Adrenal gland (tissue), 12 donors: ENCODE measurements around the gene CPHXL2. TPM values are rescaled to one million over a fixed set of nuclear protein-coding genes. Genes with fewer than 3 reads are reported as not detected.

Experiments used
- DNase-seq, 7 donors: peaks; one replicate each; pipeline ENCODE4 v3.0.0-alpha.2; 2019 to 2020
- H3K27ac ChIP-seq, 5 donors: fragments of 200-600 bp; sonication (generic) in 4 of 5; 1 replicate in 3 of 5; 2 replicates in 2 of 5; pipeline versions ENCODE4 v1.5.1 to v1.8.0; 2016 to 2020; ENCODE audit warnings: mild to moderate bottlenecking in 1 of 5
- H3K27me3 ChIP-seq: fragments of 200-600 bp; 2 replicates; pipeline ENCODE4 v1.8.0; 2021
- H3K36me3 ChIP-seq, 2 donors: fragments of 200-600 bp; replicated peaks in 1 of 2; 1 replicate in 1 of 2; 2 replicates in 1 of 2; pipeline versions ENCODE4 v1.5.1 to v1.8.0; 2018 to 2022
- H3K4me1 ChIP-seq, 2 donors: fragments of 200-600 bp; replicated peaks in 1 of 2; 1 replicate in 1 of 2; 2 replicates in 1 of 2; pipeline versions ENCODE4 v1.5.1 to v1.8.0; 2018 to 2021
- H3K4me3 ChIP-seq, 4 donors: fragments of 200-600 bp; sonication (generic) in 3 of 4; one replicate each; pipeline ENCODE4 v1.5.1; 2016 to 2018
- H3K9me3 ChIP-seq, 3 donors: fragments of 200-600 bp; sonication (generic) in 1 of 3; replicated peaks in 1 of 3; 1 replicate in 2 of 3; 2 replicates in 1 of 3; pipeline versions ENCODE4 v1.5.1 to v1.8.0; 2016 to 2021
- POLR2A ChIP-seq, 2 donors: fragments of 450-650 bp; IDR thresholded peaks; one replicate each; pipeline ENCODE4 v1.6.1; 2017; ENCODE audit warnings: antibody characterized with exemption in 2 of 2, mild to moderate bottlenecking in 2 of 2, moderate library complexity in 1 of 2
- WGBS, 4 donors: extraction: QIAGEN DNeasy Blood & Tissue Kit in 2 of 4; methylation state at CpG; one replicate each; pipeline versions ENCODE4 v1.1.5 to v1.1.7; 2013 to 2017; 5-methylcytosine and 5-hydroxymethylcytosine counted together
- intact Hi-C, 2 donors: fragments of 100-400 bp; cut with DNase I; formaldehyde crosslinking; loops; one replicate each; pipeline versions ENCODE4 v1.14.1 to v1.15.0; 2022 to 2023
- polyA plus RNA-seq, 3 donors: library from polyadenylated mRNA; stranded (reverse); fragments of 200-250 nt in 2 of 3; fragments of 350-450 nt in 1 of 3; fragmentation: Illumina TruSeq in 1 of 3; extraction: RNeasy Lipid Tissue Mini Kit (QIAGEN cat#74804) in 1 of 3; gene quantifications; one replicate each; pipeline ENCODE4 v1.2.3, GENCODE V29; 2013 to 2014
- small RNA-seq, 2 donors: library from RNA; depleted of rRNA; stranded (forward); fragments of <200 nt; gene quantifications; one replicate each; pipeline ENCODE3, GENCODE V24; 2016
- total RNA-seq, 9 donors: library from RNA; depleted of rRNA in 4 of 9; stranded (reverse); fragments of >200 nt in 4 of 9; fragments of 120-200 nt in 1 of 9; fragmentation: NEBNext Ultra II Directional in 1 of 9; extraction: Animal tissue kit (Norgen Biotek cat#: 25700) in 1 of 9; gene quantifications; one replicate each; pipeline versions ENCODE4 v1.1.0 to v1.2.4, GENCODE V29; 2013 to 2023
- TF ChIP-seq, protein P1 (sequence below), 6 experiments: fragments of 450-650 bp in 4 of 6; fragments of 200-600 bp in 2 of 6; sonication (generic) in 1 of 6; IDR thresholded peaks; 1 replicate in 5 of 6; 2 replicates in 1 of 6; pipeline versions ENCODE4 v1.5.1 to v1.8.0; 2016 to 2021; ENCODE audit warnings: antibody characterized with exemption in 6 of 6, mild to moderate bottlenecking in 2 of 6, moderate library complexity in 1 of 6
- donor health status: healthy with polysubstance abuse.
- donor health status: Bipolar disorder and iron deficiency.
- donor health status: DM: yes; HTN: yes; CAD: no.
- donor health status: DM: no; HTN: no; CAD: no.
- donor health status: DM: no; HTN: no; CAD: no.
- donor health status: DM: yes; HTN: yes; CAD: no.

Gene CPHXL2
- total and polyA plus RNA-seq, 12 donors = not detected

DNA sequence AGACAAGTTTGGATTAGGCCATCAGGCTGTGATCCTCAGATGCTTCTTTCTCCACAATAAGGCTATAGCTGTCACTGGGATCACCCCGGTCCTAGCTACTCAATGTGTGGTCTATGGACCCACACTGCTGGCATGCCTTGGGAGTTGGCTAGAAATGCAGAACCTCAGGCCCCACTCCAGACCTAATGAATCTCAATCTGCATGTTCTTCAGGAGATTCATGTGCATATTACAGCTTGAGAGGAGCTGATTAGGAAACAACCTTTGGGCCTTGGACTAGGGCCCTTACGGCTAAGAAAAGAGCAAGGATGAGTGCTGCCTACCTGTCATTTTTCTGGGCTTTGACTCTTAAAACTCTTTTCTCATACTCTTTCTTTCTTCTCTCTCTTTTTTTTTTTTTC lies 61.2 kb downstream of the CPHXL2 start:
- no peak for DNase-seq
- Histone ChIP-seq H3K4me3 (no peak overlapping the region), H3K36me3 (peaks cover 0 to 69% of the 10 kb centered on the region in 2 donors), H3K9me3 (no peaks in the 10 kb centered on the region), H3K27ac (no peak overlapping the region), H3K27me3 (no peaks in the 10 kb centered on the region), H3K4me1 (no peaks in the 10 kb centered on the region)
- 87 to 97% (median 93%) methylated on average over 2 of the region's 2 CpGs for WGBS, 4 donors
- TF ChIP-seq POLR2A (IDR thresholded peaks at IDR 0.05) = no peak
- TF ChIP-seq, protein P1, sequence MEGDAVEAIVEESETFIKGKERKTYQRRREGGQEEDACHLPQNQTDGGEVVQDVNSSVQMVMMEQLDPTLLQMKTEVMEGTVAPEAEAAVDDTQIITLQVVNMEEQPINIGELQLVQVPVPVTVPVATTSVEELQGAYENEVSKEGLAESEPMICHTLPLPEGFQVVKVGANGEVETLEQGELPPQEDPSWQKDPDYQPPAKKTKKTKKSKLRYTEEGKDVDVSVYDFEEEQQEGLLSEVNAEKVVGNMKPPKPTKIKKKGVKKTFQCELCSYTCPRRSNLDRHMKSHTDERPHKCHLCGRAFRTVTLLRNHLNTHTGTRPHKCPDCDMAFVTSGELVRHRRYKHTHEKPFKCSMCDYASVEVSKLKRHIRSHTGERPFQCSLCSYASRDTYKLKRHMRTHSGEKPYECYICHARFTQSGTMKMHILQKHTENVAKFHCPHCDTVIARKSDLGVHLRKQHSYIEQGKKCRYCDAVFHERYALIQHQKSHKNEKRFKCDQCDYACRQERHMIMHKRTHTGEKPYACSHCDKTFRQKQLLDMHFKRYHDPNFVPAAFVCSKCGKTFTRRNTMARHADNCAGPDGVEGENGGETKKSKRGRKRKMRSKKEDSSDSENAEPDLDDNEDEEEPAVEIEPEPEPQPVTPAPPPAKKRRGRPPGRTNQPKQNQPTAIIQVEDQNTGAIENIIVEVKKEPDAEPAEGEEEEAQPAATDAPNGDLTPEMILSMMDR (IDR thresholded peaks at IDR 0.05) = no peak
- intact Hi-C loops = no loop called here

- WGBS, 4 donors = 93 to 97% (median 94%) methylated on average over 4 of the region's 4 CpGs
- no peak for DNase-seq
- Histone ChIP-seq H3K27ac (no peak overlapping the region), H3K9me3 (no peaks in the 10 kb centered on the region), H3K4me3 (no peak overlapping the region), H3K27me3 (no peaks in the 10 kb centered on the region), H3K4me1 (no peaks in the 10 kb centered on the region), H3K36me3 (peaks cover 0 to 75% of the 10 kb centered on the region in 2 donors)
- intact Hi-C loops = no loop called here
- TF ChIP-seq, protein P1 (IDR thresholded peaks at IDR 0.05) = no peak
- no peak for TF ChIP-seq POLR2A (IDR thresholded peaks at IDR 0.05)
These were observed 62.5 kb downstream of the CPHXL2 start for GRCh38 chr16:75614066-75614897.

Small RNA genes lying within 50 kb of the gene (small RNA-seq; reads per million reads assigned to genes)
- gene RN7SL520P = 0 reads per million in 2 donors

Other genes with a start within 250 kb of the CPHXL2 start
- 100 to 1,000 TPM in 1 of 9 donors, 10 to 100 TPM in 8; 40.6 to 129 (median 52.1) TPM for gene CFDP1, start 243.5 kb downstream of the CPHXL2 start, total RNA-seq
- gene CFDP1, start 243.5 kb downstream of the CPHXL2 start, polyA plus RNA-seq = 100 to 1,000 TPM in 1 of 3 donors, 10 to 100 TPM in 2; 61.0 to 121 (median 83.4) TPM
- gene TMEM170A, start 212.3 kb downstream of the CPHXL2 start, total RNA-seq = 10 to 100 TPM; 19.2 to 40.7 (median 22.8) TPM
- 10 to 100 TPM in 2 of 3 donors, 1 to 10 TPM in 1; 5.4 to 19.8 (median 10.1) TPM for gene TMEM170A, start 212.3 kb downstream of the CPHXL2 start, polyA plus RNA-seq
- gene CHST6, start 181.6 kb downstream of the CPHXL2 start, total RNA-seq = 10 to 100 TPM in 7 of 9 donors, 1 to 10 TPM in 2; 6.3 to 65.8 (median 35.7) TPM
- 1 to 10 TPM; 3.1 to 6.7 (median 3.1) TPM for gene CHST6, start 181.6 kb downstream of the CPHXL2 start, polyA plus RNA-seq
- gene CHST5, start 140.9 kb downstream of the CPHXL2 start, total RNA-seq = under 1 TPM in 7 of 9 donors, not detected in 2; 0.06 to 0.68 (median 0.17) TPM
- under 1 TPM in 2 of 3 donors, not detected in 1; 0.32 to 0.61 TPM for gene CHST5, start 140.9 kb downstream of the CPHXL2 start, polyA plus RNA-seq
- gene TMEM231, start 120.8 kb downstream of the CPHXL2 start, total RNA-seq = 10 to 100 TPM in 3 of 9 donors, 1 to 10 TPM in 6; 5.9 to 11.3 (median 9.0) TPM
- 10 to 100 TPM in 1 of 3 donors, 1 to 10 TPM in 2; 2.8 to 13.4 (median 4.8) TPM for gene TMEM231, start 120.8 kb downstream of the CPHXL2 start, polyA plus RNA-seq
- 100 to 1,000 TPM in 8 of 9 donors, 10 to 100 TPM in 1; 98.2 to 197 (median 171) TPM for gene GABARAPL2, start 110.6 kb downstream of the CPHXL2 start, total RNA-seq
- gene GABARAPL2, start 110.6 kb downstream of the CPHXL2 start, polyA plus RNA-seq = 100 to 1,000 TPM in 2 of 3 donors, 10 to 100 TPM in 1; 93.9 to 200 (median 123) TPM
- 100 to 1,000 TPM in 1 of 9 donors, 10 to 100 TPM in 8; 36.7 to 191 (median 50.1) TPM for gene ADAT1, start 53.7 kb downstream of the CPHXL2 start, total RNA-seq
- gene ADAT1, start 53.7 kb downstream of the CPHXL2 start, polyA plus RNA-seq = 10 to 100 TPM; 18.0 to 48.0 (median 19.0) TPM
- 100 to 1,000 TPM in 1 of 9 donors, 10 to 100 TPM in 8; 48.4 to 118 (median 81.5) TPM for gene KARS1, start 29.3 kb downstream of the CPHXL2 start, total RNA-seq
- gene KARS1, start 29.3 kb downstream of the CPHXL2 start, polyA plus RNA-seq = 100 to 1,000 TPM in 1 of 3 donors, 10 to 100 TPM in 2; 59.1 to 156 (median 70.0) TPM
- 100 to 1,000 TPM in 8 of 9 donors, 10 to 100 TPM in 1; 89.3 to 136 (median 108) TPM for gene TERF2IP, start 29.2 kb downstream of the CPHXL2 start, total RNA-seq
- 100 to 1,000 TPM in 1 of 3 donors, 10 to 100 TPM in 2; 86.2 to 178 (median 91.1) TPM for gene TERF2IP, start 29.2 kb downstream of the CPHXL2 start, polyA plus RNA-seq
- gene DUXB, start 24.5 kb upstream of the CPHXL2 start, total RNA-seq = not detected
- not detected for gene DUXB, start 24.5 kb upstream of the CPHXL2 start, polyA plus RNA-seq
- gene CPHXL, start 49.5 kb upstream of the CPHXL2 start, total RNA-seq = not detected
- not detected for gene CPHXL, start 49.5 kb upstream of the CPHXL2 start, polyA plus RNA-seq